A549 (cell line): Measurements from ENCODE around the gene FAHD2B. TPM values are rescaled to one million over a fixed set of nuclear protein-coding genes. Genes with fewer than 3 reads are reported as not detected.
"Not testable (repeated sequence)": the region's sequence is repeated elsewhere in the genome, so short reads cannot be mapped to it uniquely, and the experiment has no call there.

Source experiments
- ATAC-seq, 2 experiments: fragments of 200-7000 bp in 1 of 2; fragments of >200 bp in 1 of 2; cut with Nextera tagmentation in 1 of 2; cut with Tn5 transposase in 1 of 2; 3 replicates each; pipeline versions ENCODE4 v1.8.0 to v1.9.1; 2018 to 2020; ENCODE audit warnings: mild to moderate bottlenecking in 1 of 2, moderate library complexity in 1 of 2
- CTCF ChIA-PET: fragments of 300-600 bp; sonication (Branson Sonifier 250); formaldehyde crosslinking; extraction: SDS; loops from one replicate; lab custom pipeline; 2021; ENCODE audit warnings: antibody characterized with exemption, inconsistent platforms; lab: Yijun Ruan, JAX
- POLR2A ChIA-PET: fragments of 350-600 bp; formaldehyde crosslinking; extraction: SDS; loops from one replicate; lab custom pipeline; 2021; ENCODE audit warnings: antibody characterized with exemption, inconsistent platforms; lab: Yijun Ruan, JAX
- DNase-seq, 2 experiments: peaks; one replicate each; pipeline versions ENCODE4 v3.0.0 to v3.0.0-alpha.2; 2011 to 2016; ENCODE audit warnings: low read depth in 1 of 2, low spot score in 1 of 2
- FAIRE-seq: peaks from 2 replicates; lab custom pipeline; 2011; peaks lifted over from hg19 to GRCh38; lab: Jason Lieb, UNC
- H3K27ac ChIP-seq, 2 experiments: fragments of >200 bp; sonication (Bioruptor Twin); formaldehyde crosslinking; 3 replicates each; pipeline ENCODE4 v1.5.1; 2016 to 2017
- H3K4me1 ChIP-seq: fragments of >200 bp; sonication (Bioruptor Twin); formaldehyde crosslinking; 3 replicates; pipeline ENCODE4 v1.6.1; 2016
- H3K4me2 ChIP-seq: fragments of >200 bp; sonication (Bioruptor Twin); formaldehyde crosslinking; 3 replicates; pipeline ENCODE4 v1.6.1; 2016
- H3K4me3 ChIP-seq: fragments of >200 bp; sonication (Bioruptor Twin); formaldehyde crosslinking; 3 replicates; pipeline ENCODE4 v1.5.1; 2016
- H3K9me3 ChIP-seq: fragments of >200 bp; sonication (Bioruptor Twin); formaldehyde crosslinking; 3 replicates; pipeline ENCODE4 v1.6.1; 2016
- WGBS: methylation state at CpG from one replicate; pipeline ENCODE4 v1.1.6; 2017; ENCODE audit errors: missing lambda C conversion rate; 5-methylcytosine and 5-hydroxymethylcytosine counted together
- polyA plus RNA-seq, 4 experiments: library from polyadenylated mRNA; depleted of rRNA in 3 of 4; stranded (reverse); fragments of >200 nt; fragmentation: RNase III in 1 of 4; extraction: RNeasy Plus Mini Kit Qiagen cat#74134 plus additional on column Dnase treatment in 1 of 4; gene quantifications; 2 replicates in 3 of 4; 3 replicates in 1 of 4; pipeline ENCODE4 v1.2.3, GENCODE V29; 2011 to 2017
- small RNA-seq, 6 experiments: library from RNA; depleted of rRNA; stranded (forward); fragments of <200 nt; gene quantifications; one replicate each; pipeline ENCODE3, GENCODE V24; 2012

FAHD2B gene
- polyA plus RNA-seq, 2 of the 4 experiments (the other 2 are of a cell fraction), result 9.2 to 11.9 TPM

DNA sequence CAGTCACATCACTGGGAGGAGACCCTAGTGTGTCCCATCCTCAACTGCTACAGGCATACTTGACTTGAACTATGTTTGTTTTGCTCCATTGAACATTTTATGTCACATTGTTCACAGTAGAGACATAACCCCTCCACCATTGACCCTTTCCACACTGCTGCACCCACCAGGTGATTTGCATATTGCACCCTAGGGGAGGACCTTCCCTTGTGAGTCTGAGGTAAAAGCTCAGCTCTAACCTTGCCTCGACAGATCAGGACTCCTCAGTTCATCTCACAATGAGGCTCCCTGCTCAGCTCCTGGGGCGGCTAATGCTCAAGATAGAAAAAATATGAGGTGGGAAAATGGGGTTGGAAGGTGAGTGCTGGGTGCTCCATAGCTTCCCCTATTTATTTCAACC is 44.6 kb downstream of the FAHD2B start:
- CTCF ChIA-PET, POLR2A ChIA-PET, FAIRE-seq: not testable (repeated sequence)

GRCh38 chr2:97048448-97048847 is 46.2 kb downstream of the FAHD2B start:
- 23% methylated on average over 7 of the region's 7 CpGs for WGBS
- H3K4me1 ChIP-seq, H3K4me3 ChIP-seq, CTCF ChIA-PET, H3K27ac ChIP-seq, H3K9me3 ChIP-seq, FAIRE-seq, H3K4me2 ChIP-seq, DNase-seq, POLR2A ChIA-PET, ATAC-seq: not testable (repeated sequence)

More for the DNA sequence above, 44.6 kb downstream of the FAHD2B start:
- H3K9me3 ChIP-seq, H3K4me3 ChIP-seq, H3K4me2 ChIP-seq, H3K27ac ChIP-seq, ATAC-seq, DNase-seq, H3K4me1 ChIP-seq: not testable (repeated sequence)
- 0% methylated on average over 1 of the region's 2 CpGs for WGBS

DNA sequence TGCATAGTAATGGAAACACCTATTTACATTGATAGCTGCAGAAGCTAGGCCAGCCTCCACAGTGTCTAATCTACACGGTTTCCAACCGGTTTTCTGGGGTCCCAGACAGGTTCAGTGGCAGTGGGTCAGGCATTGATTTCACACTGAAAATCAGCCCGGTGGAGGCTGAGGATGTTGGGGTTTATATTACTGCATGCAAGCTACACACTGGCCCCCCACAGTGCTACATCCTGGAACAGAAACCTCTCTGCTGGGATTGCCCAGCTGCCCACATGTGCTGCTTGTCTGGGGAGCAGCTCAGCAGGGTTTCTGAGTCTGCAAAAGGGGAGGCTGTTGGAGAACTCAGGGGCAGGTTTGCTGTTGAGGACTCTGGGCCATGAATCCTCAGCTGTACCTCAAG is 48.0 kb downstream of the FAHD2B start:
- H3K4me3 ChIP-seq, FAIRE-seq, H3K9me3 ChIP-seq, H3K27ac ChIP-seq, H3K4me2 ChIP-seq, DNase-seq, ATAC-seq, POLR2A ChIA-PET, CTCF ChIA-PET, H3K4me1 ChIP-seq: not testable (repeated sequence)
- WGBS, result 16% methylated on average over 3 of the region's 3 CpGs

DNA sequence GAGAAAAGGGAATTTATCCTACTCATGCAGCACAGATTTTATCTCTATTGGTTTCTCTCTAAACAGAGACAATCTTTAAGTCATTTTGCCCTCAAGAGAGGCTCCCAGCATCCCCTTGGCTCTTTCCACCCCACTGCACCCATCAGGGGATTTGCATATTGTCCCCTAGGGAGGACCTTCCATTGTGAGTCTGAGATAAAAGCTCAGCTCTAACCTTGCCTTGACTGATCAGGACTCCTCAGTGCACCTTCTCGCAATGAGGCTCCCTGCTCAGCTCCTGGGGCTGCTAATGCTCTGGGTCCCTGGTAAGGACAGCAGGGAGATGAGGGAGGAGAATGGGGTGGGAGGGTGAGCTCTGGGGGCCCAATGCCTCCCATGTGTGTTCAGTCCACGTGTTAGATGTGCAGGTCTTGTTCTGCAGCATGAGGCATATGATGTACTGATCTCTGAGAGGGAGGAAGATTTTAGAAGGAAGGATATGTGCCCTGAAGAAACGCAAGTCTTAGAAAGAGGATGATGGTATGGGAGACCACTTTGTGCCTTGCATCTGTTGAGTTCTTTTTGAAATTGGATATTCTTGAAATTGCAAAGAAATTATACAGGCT is 48.7 kb downstream of the FAHD2B start:
- H3K4me1 ChIP-seq, POLR2A ChIA-PET, H3K27ac ChIP-seq, H3K4me3 ChIP-seq, H3K4me2 ChIP-seq, H3K9me3 ChIP-seq, DNase-seq, FAIRE-seq, ATAC-seq, CTCF ChIA-PET: not testable (repeated sequence)
- 40% methylated on average over 3 of the region's 3 CpGs for WGBS

Small RNAs within 50 kb of the gene (small RNA-seq; reads per million reads assigned to genes)
- gene AC018892.1 (0 reads per million in 6 experiments), gene IGKV1OR2-3 (0 reads per million in 6 experiments), gene IGKV2OR2-2 (0 reads per million in 6 experiments), gene RN7SL313P (0 reads per million in 6 experiments)

Other genes with a start within 250 kb of the FAHD2B start
- 6.3 and 6.4 TPM in 2 replicates for gene ANKRD39, start 236.9 kb downstream of the FAHD2B start, polyA plus RNA-seq (2011; rRNA removed)
- gene ANKRD39, start 236.9 kb downstream of the FAHD2B start, polyA plus RNA-seq (2017; fragmentation: RNase III; extraction: RNeasy Plus Mini Kit Qiagen cat#74134 plus additional on column Dnase treatment), result 16.4 to 16.5 TPM (median 16.5 TPM) in 3 replicates
- 11.0 and 16.4 TPM in 2 replicates for gene SEMA4C, start 224.8 kb downstream of the FAHD2B start, polyA plus RNA-seq (2011; rRNA removed)
- 12.3 to 15.1 TPM (median 14.4 TPM) in 3 replicates for gene SEMA4C, start 224.8 kb downstream of the FAHD2B start, polyA plus RNA-seq (2017; fragmentation: RNase III; extraction: RNeasy Plus Mini Kit Qiagen cat#74134 plus additional on column Dnase treatment)
- not detected in 2 replicates for gene FAM178B, start 108.3 kb downstream of the FAHD2B start, polyA plus RNA-seq (2011; rRNA removed)
- gene FAM178B, start 108.3 kb downstream of the FAHD2B start, polyA plus RNA-seq (2017; fragmentation: RNase III; extraction: RNeasy Plus Mini Kit Qiagen cat#74134 plus additional on column Dnase treatment), result 0.04 TPM in 1 of 3 replicates, not detected in the others
- 10.1 and 15.0 TPM in 2 replicates for gene ANKRD36, start 18.3 kb upstream of the FAHD2B start, polyA plus RNA-seq (2011; rRNA removed)
- 4.5 to 6.2 TPM (median 5.6 TPM) in 3 replicates for gene ANKRD36, start 18.3 kb upstream of the FAHD2B start, polyA plus RNA-seq (2017; fragmentation: RNase III; extraction: RNeasy Plus Mini Kit Qiagen cat#74134 plus additional on column Dnase treatment)